HepG2 (cell line): ENCODE results near the gene SCAMP3. TPM values are rescaled to one million over a fixed set of nuclear protein-coding genes. Genes with fewer than 3 reads are reported as not detected.

Experiments
- ATAC-seq: fragments of 200-7000 bp; cut with Tn5 transposase; 3 replicates; pipeline ENCODE4 v1.9.1; 2020; ENCODE audit warnings: mild to moderate bottlenecking, moderate library complexity
- BruUV-seq: library from RNA; stranded (reverse); fragments of 400-500 nt; replicated peaks from 2 replicates; lab custom pipeline; 2021; lab: Mats Ljungman, UMichigan
- CTCF ChIA-PET: fragments of 300-600 bp; formaldehyde crosslinking; extraction: SDS; loops from one replicate; lab custom pipeline; 2021; ENCODE audit warnings: low total read pairs, inconsistent platforms, low intra/inter-chr PET ratio; lab: Yijun Ruan, JAX
- POLR2A ChIA-PET: fragments of 350-600 bp; sonication (Branson Sonifier 250); formaldehyde crosslinking; loops from one replicate; lab custom pipeline; 2020; ENCODE audit warnings: antibody characterized with exemption, inconsistent platforms; lab: Yijun Ruan, JAX
- DNase-seq: peaks from one replicate; pipeline ENCODE4 v3.0.0-alpha.2; 2015; ENCODE audit warnings: low spot score
- FAIRE-seq: peaks from 3 replicates; lab custom pipeline; 2011; peaks lifted over from hg19 to GRCh38; lab: Jason Lieb, UNC
- H2AFZ ChIP-seq: one replicate; pipeline ENCODE4 v1.6.1; 2011; ENCODE audit warnings: low read length, inconsistent platforms
- H3K27ac ChIP-seq: fragments of 300-600 bp; 3 replicates; pipeline ENCODE4 v1.8.0; 2011; ENCODE audit warnings: mixed run types, mild to moderate bottlenecking, mixed read lengths, low read length, inconsistent platforms; ENCODE audit not compliant: insufficient read depth; ENCODE audit errors: extremely low read length
- H3K27me3 ChIP-seq, 2 experiments: fragments of 200-600 bp in 1 of 2; 2 replicates in 1 of 2; 3 replicates in 1 of 2; pipeline versions ENCODE4 v1.6.0 to v1.8.0; 2011; ENCODE audit warnings: low read length in 2 of 2, mild to moderate bottlenecking in 2 of 2, moderate library complexity in 2 of 2, inconsistent platforms in 1 of 2; ENCODE audit not compliant: insufficient read depth in 2 of 2, control insufficient read depth in 1 of 2
- H3K36me3 ChIP-seq, 2 experiments: fragments of 200-600 bp in 1 of 2; replicated peaks in 1 of 2; 2 replicates in 1 of 2; 3 replicates in 1 of 2; pipeline versions ENCODE4 v1.5.1 to v1.8.0; 2011; ENCODE audit warnings: low read length in 2 of 2, inconsistent platforms in 1 of 2; ENCODE audit not compliant: insufficient read depth in 2 of 2, control insufficient read depth in 1 of 2
- H3K4me1 ChIP-seq: 2 replicates; pipeline ENCODE4 v1.5.1; 2012; ENCODE audit warnings: low read length, inconsistent platforms; ENCODE audit not compliant: insufficient read depth
- H3K4me2 ChIP-seq: 2 replicates; pipeline ENCODE4 v1.6.0; 2011; ENCODE audit warnings: low read depth, low read length, inconsistent platforms
- H3K4me3 ChIP-seq, 3 experiments: fragments of 200-600 bp in 1 of 3; sonication (generic), shearing (Covaris generic) in 1 of 3; replicated peaks in 1 of 3; 2 replicates each; pipeline ENCODE4 v1.5.1; 2011 to 2016; ENCODE audit warnings: low read length in 3 of 3, inconsistent platforms in 2 of 3, low read depth in 2 of 3, mild to moderate bottlenecking in 2 of 3, control low read depth in 1 of 3, mixed read lengths in 1 of 3; ENCODE audit not compliant: insufficient read depth in 1 of 3
- H3K79me2 ChIP-seq: one replicate; pipeline ENCODE4 v1.6.1; 2011; ENCODE audit warnings: low read length, inconsistent platforms; ENCODE audit not compliant: insufficient read depth
- H3K9ac ChIP-seq: 2 replicates; pipeline ENCODE4 v1.6.0; 2011; ENCODE audit warnings: mild to moderate bottlenecking, low read depth, low read length, inconsistent platforms; ENCODE audit not compliant: insufficient read depth
- H3K9me3 ChIP-seq: 2 replicates; pipeline ENCODE4 v1.5.1; 2012; ENCODE audit warnings: mild to moderate bottlenecking, low read length
- H4K20me1 ChIP-seq: 2 replicates; pipeline ENCODE4 v1.6.0; 2011; ENCODE audit warnings: inconsistent platforms, mild to moderate bottlenecking, low read length, moderate library complexity; ENCODE audit not compliant: insufficient read depth
- ATF5 ChIP-seq: sonication (generic); formaldehyde crosslinking; IDR thresholded peaks from 2 replicates; pipeline ENCODE4 v1.4.0; 2020; ENCODE audit warnings: mild to moderate bottlenecking, low read depth, missing genetic modification reagents
- ELF1 ChIP-seq: sonication (generic); formaldehyde crosslinking; IDR thresholded peaks from 2 replicates; pipeline ENCODE4 v1.4.0; 2020; ENCODE audit warnings: missing genetic modification reagents
- GABPB1 ChIP-seq: IDR thresholded peaks from 2 replicates; pipeline ENCODE4 v1.6.1; 2016; ENCODE audit warnings: mild to moderate bottlenecking, missing genetic modification reagents, moderate library complexity, missing compliant biosample characterization
- HIVEP1 ChIP-seq: sonication (generic); formaldehyde crosslinking; IDR thresholded peaks from 2 replicates; pipeline ENCODE4 v1.4.0; 2020; ENCODE audit warnings: mild to moderate bottlenecking, missing genetic modification reagents
- HNF4A ChIP-seq: sonication (generic); formaldehyde crosslinking; IDR thresholded peaks from 2 replicates; pipeline ENCODE4 v1.4.0; 2020; ENCODE audit warnings: missing genetic modification reagents
- HNRNPL ChIP-seq: fragments of 200-400 bp; formaldehyde crosslinking; IDR thresholded peaks from 2 replicates; pipeline ENCODE4 v1.6.1; 2017; ENCODE audit warnings: mild to moderate bottlenecking, low read depth, low read length
- MBNL3 ChIP-seq: fragments of 250-450 bp; sonication (Bioruptor Pico); conservative IDR thresholded peaks from 2 replicates; pipeline ENCODE4 v1.8.0; 2022; ENCODE audit warnings: mild to moderate bottlenecking, inconsistent platforms
- MEIS1 ChIP-seq: sonication (generic); formaldehyde crosslinking; IDR thresholded peaks from 2 replicates; pipeline ENCODE4 v1.9.0; 2021; ENCODE audit warnings: mild to moderate bottlenecking, missing genetic modification reagents, moderate library complexity, borderline replicate concordance
- PCBP1 ChIP-seq: fragments of 200-400 bp; formaldehyde crosslinking; IDR thresholded peaks from 2 replicates; pipeline ENCODE4 v1.6.1; 2017; ENCODE audit warnings: mild to moderate bottlenecking, low read depth, low read length, borderline replicate concordance
- YEATS4 ChIP-seq: sonication (generic); formaldehyde crosslinking; IDR thresholded peaks from 2 replicates; pipeline ENCODE4 v1.4.0; 2020; ENCODE audit warnings: missing genetic modification reagents, borderline replicate concordance
- ZBED4 ChIP-seq: sonication (generic); formaldehyde crosslinking; IDR thresholded peaks from 2 replicates; pipeline ENCODE4 v1.4.0; 2020; ENCODE audit warnings: missing genetic modification reagents, borderline replicate concordance
- ZC3H4 ChIP-seq: sonication (generic); formaldehyde crosslinking; IDR thresholded peaks from 2 replicates; pipeline ENCODE4 v1.4.0; 2020; ENCODE audit warnings: missing genetic modification reagents, borderline replicate concordance
- ZKSCAN1 ChIP-seq: fragments of 150-350 bp; IDR thresholded peaks from 2 replicates; pipeline ENCODE4 v1.6.1; 2014; ENCODE audit warnings: low read length
- ZNF558 ChIP-seq: sonication (generic); formaldehyde crosslinking; IDR thresholded peaks from 2 replicates; pipeline ENCODE4 v1.9.0; 2022; ENCODE audit warnings: mild to moderate bottlenecking, missing genetic modification reagents, borderline replicate concordance
- ZNF800 ChIP-seq: sonication (generic); formaldehyde crosslinking; IDR thresholded peaks from 2 replicates; pipeline ENCODE4 v1.4.0; 2020; ENCODE audit warnings: missing genetic modification reagents
- ZNF83 ChIP-seq: sonication (generic); formaldehyde crosslinking; IDR thresholded peaks from 2 replicates; pipeline ENCODE4 v1.4.0; 2020; ENCODE audit warnings: missing genetic modification reagents, mild to moderate bottlenecking, borderline replicate concordance
- WGBS: methylation state at CpG from one replicate; pipeline ENCODE4 v1.1.6; 2017; ENCODE audit warnings: low lambda C conversion rate; 5-methylcytosine and 5-hydroxymethylcytosine counted together
- in situ Hi-C: cut with HindIII; loops from 2 replicates; pipeline ENCODE4 v1.10.0; 2017; ENCODE audit warnings: low pct_unique_long_range_greater_than_20kb; ENCODE audit not compliant: extremely low pct_ligation_motif_present
- intact Hi-C: fragments of 100-400 bp; cut with micrococcal nuclease; formaldehyde crosslinking; loops from one replicate; pipeline ENCODE4 v1.10.0; 2022; ENCODE audit not compliant: unreplicated experiment
- polyA plus RNA-seq, 8 experiments: library from polyadenylated mRNA; depleted of rRNA in 3 of 8; stranded (reverse) in 7 of 8; unstranded in 1 of 8; fragments of >200 nt; fragmentation: Illumina TruSeq in 4 of 8; extraction: Trizol in 4 of 8; gene quantifications; 2 replicates each; pipeline versions ENCODE4 v1.2.1 to v1.2.3, GENCODE V29; 2011 to 2016; ENCODE audit warnings: low read depth in 4 of 8, missing spikeins in 1 of 8, mixed read lengths in 1 of 8; ENCODE audit not compliant: insufficient read depth in 1 of 8
- total RNA-seq, 5 experiments: library from RNA; depleted of rRNA; stranded (reverse); fragments of >200 nt; fragmentation: Illumina TruSeq; extraction: Trizol; gene quantifications; 2 replicates each; pipeline ENCODE4 v1.2.3, GENCODE V29; 2016; ENCODE audit warnings: low read depth in 1 of 5

SCAMP3 gene
- total and polyA plus RNA-seq, 2 of the 13 experiments (the other 11 are each of a cell fraction or from before 2014, with no cell fraction given) = 46.8 to 83.3 TPM

DNA sequence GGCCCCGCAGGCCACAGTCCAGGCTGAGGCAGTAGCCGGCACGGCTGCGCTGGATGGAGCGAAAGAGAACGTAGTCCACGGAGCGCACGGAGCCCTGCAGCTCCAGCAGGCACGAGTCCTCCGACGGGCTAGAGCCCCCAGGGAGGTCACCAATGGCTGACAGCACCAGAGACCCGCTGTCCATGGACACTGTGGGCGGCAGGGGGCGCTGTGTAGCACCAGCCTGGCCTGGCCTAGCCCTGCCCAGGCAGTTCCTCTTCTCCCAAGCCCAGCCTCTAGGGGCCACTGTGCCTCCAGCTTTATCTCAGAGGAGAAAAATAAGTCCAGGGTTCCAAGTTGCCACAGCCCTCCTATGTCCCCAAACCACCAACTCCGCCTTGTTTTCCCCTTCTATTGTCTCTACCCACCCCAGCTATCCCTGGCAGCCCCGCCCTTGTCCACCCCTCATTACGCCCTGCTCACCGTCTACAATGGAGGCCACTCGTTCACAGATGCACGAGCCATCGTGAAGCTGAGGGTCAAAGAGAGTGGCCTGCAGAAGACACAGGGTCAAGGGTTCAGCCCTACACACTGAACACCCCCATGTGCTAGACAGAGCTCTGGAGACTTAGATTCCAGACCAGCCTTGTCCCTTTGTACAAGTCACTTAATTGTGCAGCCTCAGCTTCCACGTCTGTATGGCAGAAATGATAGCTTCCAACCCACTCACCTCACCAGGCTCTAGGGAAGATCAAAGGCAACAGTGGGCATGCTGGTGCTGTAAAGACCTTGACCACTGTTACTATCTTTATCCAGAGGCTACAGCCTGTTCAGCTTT lies 11.3 kb downstream of the SCAMP3 start:
- H3K9me3 ChIP-seq = no peaks in the 10 kb centered on the region
- peak overlapping the region; percentile 26; the same call in 1 of the 2 replicates for H3K9ac ChIP-seq
- no peak overlapping the region for H2AFZ ChIP-seq
- DNase-seq = peak; percentile 90
- BruUV-seq = no TSS peak
- peak; percentile 87 for ATAC-seq
- CTCF ChIA-PET = interaction anchor here (0.8 to 4.0 kb wide), 8 partner anchors 9 to 341 kb away, joined by 3 to 71 read pairs (median 6); partner anchors contain the start of genes CLK2 and FDPS
- no peaks in the 10 kb centered on the region for H3K27me3 ChIP-seq
- H4K20me1 ChIP-seq = no peaks in the 10 kb centered on the region
- intact Hi-C loops (loop anchor here (1.0 to 2.0 kb wide), 4 partner anchors 44 to 340 kb away; partner anchors contain the start of gene THBS3), in situ Hi-C loops (loop anchor here (10.0 kb wide), 1 partner anchor 54 kb away; the partner anchor contains the start of genes FDPS and PKLR)
- peaks cover 1 to 9% of the 10 kb centered on the region in 2 experiments; a peak in 2 of 5 replicates for H3K36me3 ChIP-seq
- POLR2A ChIA-PET = interaction anchor here (0.6 to 3.0 kb wide), 15 partner anchors 9 to 312 kb away, joined by 3 to 24 read pairs (median 6); partner anchors contain the start of genes ASH1L, CLK2, FDPS and SCAMP3
- peaks cover 44% of the 10 kb centered on the region for H3K4me1 ChIP-seq
- H3K4me3 ChIP-seq = peak overlapping the region in 1 of 3 experiments; percentile 41; a peak in 2 of 6 replicates
- 1% methylated on average over 7 of the region's 23 CpGs for WGBS
- H3K79me2 ChIP-seq = peaks cover 8% of the 10 kb centered on the region
- H3K4me2 ChIP-seq = peak overlapping the region; percentile 68
- FAIRE-seq = peak; percentile 93
- H3K27ac ChIP-seq = peak overlapping the region; percentile 71
- TF ChIP-seq YEATS4 (CRISPR knock-in tag) = peak; percentile 56; the same call in 1 of the 2 replicates
- peak; percentile 43; the same call in 1 of the 2 replicates for TF ChIP-seq ZKSCAN1
- TF ChIP-seq ZBED4 (CRISPR knock-in tag) = no peak
- TF ChIP-seq HNF4A (CRISPR knock-in tag) = peak; percentile 22
- TF ChIP-seq ZNF83 = no peak
- no peak for TF ChIP-seq ZC3H4
- TF ChIP-seq ZNF558 (CRISPR knock-in tag) = no peak
- 0 out of 2 replicates have a peak, but pooled peaks have one; percentile 47 for TF ChIP-seq HIVEP1
- TF ChIP-seq MEIS1 (CRISPR knock-in tag) = 0 out of 2 replicates have a peak, but pooled peaks have one; percentile 50
- TF ChIP-seq ELF1 (CRISPR knock-in tag) = peak; percentile 67
- TF ChIP-seq ATF5 (CRISPR knock-in tag) = no peak
- TF ChIP-seq HNRNPL = 0 out of 2 replicates have a peak, but pooled peaks have one; percentile 64
- peak; percentile 72 for TF ChIP-seq GABPB1 (CRISPR knock-in tag)
- peak; percentile 53 for TF ChIP-seq ZNF800 (CRISPR knock-in tag)
- no peak for TF ChIP-seq PCBP1
- no peak for TF ChIP-seq MBNL3
